Measurements from ENCODE around the gene GALNTL6.

GRCh38 chr4:172245516-172245915 lies 432.3 kb downstream of the GALNTL6 start:
- no peak for TF ChIP-seq CTCF (IDR thresholded peaks at IDR 0.05)
- TF ChIP-seq EP300 (IDR thresholded peaks at IDR 0.05), result no peak
- no peak for TF ChIP-seq POLR2AphosphoS5 (IDR thresholded peaks at IDR 0.05)
- no peak for TF ChIP-seq POLR2A (IDR thresholded peaks at IDR 0.05)

Data from suprapubic skin (tissue), 4 donors.